Activated naive CD4-positive, alpha-beta T cell treated with anti-CD3 and anti-CD28 coated beads, Interleukin-2, amount 50 U/mL, for 72 hours (primary cell): ENCODE results near the gene MAGI2. TPM values are rescaled to one million over a fixed set of nuclear protein-coding genes. Genes with fewer than 3 reads are reported as not detected.

Source experiments
- ATAC-seq, 2 donors: fragments of 150-1000 bp; cut with Tn5 transposase; 2 replicates each; pipeline ENCODE4 v1.10.0; 2021; ENCODE audit warnings: mild to moderate bottlenecking in 2 of 2, moderate library complexity in 2 of 2
- DNase-seq, 2 donors: peaks; one replicate each; pipeline ENCODE4 v3.0.0; 2021 to 2022; ENCODE audit warnings: low spot score in 2 of 2
- H3K27ac Mint-ChIP-seq, 2 donors: one replicate each; pipeline ENCODE4 v1.8.0; 2022; ENCODE audit warnings: mild to moderate bottlenecking in 2 of 2, mixed read lengths in 2 of 2
- H3K36me3 Mint-ChIP-seq, 2 donors: one replicate each; pipeline ENCODE4 v1.8.0; 2022; ENCODE audit warnings: mixed read lengths in 2 of 2
- H3K9me3 Mint-ChIP-seq, 2 donors: one replicate each; pipeline ENCODE4 v1.8.0; 2022; ENCODE audit warnings: mixed read lengths in 2 of 2
- total RNA-seq, 2 donors: library from RNA; stranded (reverse); gene quantifications; one replicate each; pipeline ENCODE4 v1.2.3, GENCODE V29; 2022

Gene MAGI2
- total RNA-seq, 2 donors from 2014 or later, result 0.16 TPM; not detected in 1

GRCh38 chr7:79410345-79410744 lies 43.1 kb downstream of the MAGI2 start:
- ATAC-seq (no peak), DNase-seq (no peak)
- Mint-ChIP-seq H3K9me3 (peaks cover 0 to 5% of the 10 kb centered on the region in 2 donors), H3K36me3 (no peaks in the 10 kb centered on the region), H3K27ac (no peak overlapping the region)

GRCh38 chr7:79407351-79407750 lies 46.1 kb downstream of the MAGI2 start:
- DNase-seq (no peak), ATAC-seq (no peak)
- no peaks in the 10 kb centered on the region for H3K36me3 Mint-ChIP-seq
- H3K27ac Mint-ChIP-seq, result no peak overlapping the region
- no peaks in the 10 kb centered on the region for H3K9me3 Mint-ChIP-seq

DNA sequence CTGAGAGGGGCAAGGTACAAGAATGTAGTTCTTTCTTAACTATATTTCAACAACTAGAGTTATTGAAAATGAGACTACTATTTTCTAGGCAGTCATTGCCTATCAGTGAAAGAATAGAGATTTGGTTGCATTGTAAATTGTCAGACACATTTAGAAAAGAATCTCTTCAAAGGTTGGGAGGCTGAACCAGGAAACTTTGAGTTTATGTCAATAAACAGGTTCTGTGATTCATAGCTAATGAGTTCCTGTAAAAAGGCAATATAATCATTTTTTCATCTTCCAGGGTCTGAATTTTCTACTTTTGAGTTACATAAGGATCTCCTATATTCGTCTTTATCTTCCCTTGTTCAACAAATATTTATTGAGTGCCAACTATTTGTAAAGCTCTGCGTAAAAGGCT lies 47.1 kb downstream of the MAGI2 start:
- H3K9me3 Mint-ChIP-seq, result no peaks in the 10 kb centered on the region
- DNase-seq (no peak), ATAC-seq (no peak)
- no peak overlapping the region for H3K27ac Mint-ChIP-seq
- H3K36me3 Mint-ChIP-seq, result no peaks in the 10 kb centered on the region

DNA sequence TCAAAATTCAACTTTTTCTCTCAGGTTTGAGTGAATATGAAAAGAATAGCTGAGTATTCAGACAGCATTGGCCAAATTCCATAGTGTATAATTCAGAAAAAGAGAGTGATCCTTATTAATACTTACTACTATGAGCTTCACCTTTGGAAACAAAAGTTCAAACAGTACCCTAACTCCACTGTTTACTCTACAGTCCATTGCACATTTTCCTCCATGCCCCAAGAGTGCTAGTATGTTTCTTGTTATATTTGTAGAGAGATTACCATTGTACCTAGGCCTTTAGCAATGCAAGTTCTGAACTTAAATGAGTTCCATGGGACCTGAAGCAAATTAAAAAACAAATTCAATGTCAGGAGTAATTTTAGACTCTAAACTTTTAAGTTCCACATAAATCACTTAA lies 48.1 kb downstream of the MAGI2 start:
- H3K36me3 Mint-ChIP-seq, result no peaks in the 10 kb centered on the region
- H3K27ac Mint-ChIP-seq, result no peak overlapping the region

GRCh38 chr7:79403879-79404278 lies 49.6 kb downstream of the MAGI2 start:
- no peaks in the 10 kb centered on the region for H3K9me3 Mint-ChIP-seq
- no peaks in the 10 kb centered on the region for H3K36me3 Mint-ChIP-seq
- no peak for DNase-seq
- no peak for ATAC-seq
- no peak overlapping the region for H3K27ac Mint-ChIP-seq

More for the DNA sequence above, 48.1 kb downstream of the MAGI2 start:
- no peaks in the 10 kb centered on the region for H3K9me3 Mint-ChIP-seq
- DNase-seq (no peak), ATAC-seq (no peak)

DNA sequence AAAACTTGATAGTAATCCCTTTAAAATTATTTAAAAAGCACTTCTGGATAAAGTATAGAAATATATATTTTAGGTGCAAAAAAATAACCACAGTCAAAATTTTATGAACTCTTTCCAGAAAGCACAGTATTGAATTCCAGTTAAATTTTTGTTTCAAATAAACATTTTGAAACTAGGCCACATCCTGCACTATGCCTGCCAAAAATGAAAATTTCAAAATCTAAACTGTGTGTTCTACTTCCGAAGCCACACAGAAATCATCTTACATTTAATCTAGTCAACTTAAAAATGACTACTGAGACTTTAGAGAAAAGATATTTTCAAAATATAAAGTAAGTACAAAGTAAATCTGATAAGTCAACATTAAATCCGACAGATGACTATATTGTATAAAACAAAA lies 50.0 kb downstream of the MAGI2 start:
- H3K9me3 Mint-ChIP-seq, result no peaks in the 10 kb centered on the region

DNA sequence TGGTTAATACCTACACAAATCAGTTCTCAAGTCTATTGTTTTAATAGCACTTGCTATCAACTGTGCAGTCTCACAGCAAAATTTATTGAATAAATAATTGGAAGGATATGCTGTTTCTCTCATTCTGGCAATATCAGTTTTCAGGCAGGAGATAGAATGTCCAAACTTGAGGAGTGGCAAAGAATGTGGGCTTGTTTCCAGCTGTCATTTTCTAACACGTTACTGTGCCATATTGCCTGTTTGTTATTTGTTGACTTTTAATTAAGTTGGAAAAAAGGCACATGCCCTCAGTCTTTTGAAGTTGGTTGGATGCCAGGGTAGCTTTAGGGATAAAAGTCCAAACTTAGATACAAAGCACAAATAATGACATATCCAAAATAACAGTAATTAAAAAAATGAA lies 52.2 kb downstream of the MAGI2 start:
- no peak for ATAC-seq
- Mint-ChIP-seq H3K36me3 (no peaks in the 10 kb centered on the region), H3K9me3 (no peaks in the 10 kb centered on the region)

More for the DNA sequence above, 50.0 kb downstream of the MAGI2 start:
- no peaks in the 10 kb centered on the region for H3K36me3 Mint-ChIP-seq
- no peak overlapping the region for H3K27ac Mint-ChIP-seq
- ATAC-seq (no peak), DNase-seq (no peak)

DNA sequence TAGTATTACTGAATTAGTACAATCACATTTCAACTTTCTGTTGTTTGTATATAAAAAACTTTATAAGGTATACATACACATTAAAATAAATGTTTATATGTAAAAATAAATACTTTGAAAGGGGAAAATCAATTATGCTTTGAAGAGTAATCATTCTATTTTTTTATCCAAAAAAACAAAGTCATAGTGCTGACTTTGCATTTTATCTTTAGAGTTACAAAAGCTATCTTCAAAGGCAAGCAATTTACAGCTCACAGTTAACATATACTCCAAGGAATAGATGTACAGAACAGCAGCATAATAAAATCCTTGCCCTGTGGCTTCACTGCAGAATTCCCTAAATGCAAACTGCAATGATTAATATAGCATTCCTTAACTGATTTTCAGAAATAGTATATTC lies 53.2 kb downstream of the MAGI2 start:
- H3K36me3 Mint-ChIP-seq, result no peaks in the 10 kb centered on the region
- ATAC-seq (no peak), DNase-seq (no peak)
- no peaks in the 10 kb centered on the region for H3K9me3 Mint-ChIP-seq
- H3K27ac Mint-ChIP-seq, result no peak overlapping the region

More for the DNA sequence above, 52.2 kb downstream of the MAGI2 start:
- H3K27ac Mint-ChIP-seq, result no peak overlapping the region
- no peak for DNase-seq

DNA sequence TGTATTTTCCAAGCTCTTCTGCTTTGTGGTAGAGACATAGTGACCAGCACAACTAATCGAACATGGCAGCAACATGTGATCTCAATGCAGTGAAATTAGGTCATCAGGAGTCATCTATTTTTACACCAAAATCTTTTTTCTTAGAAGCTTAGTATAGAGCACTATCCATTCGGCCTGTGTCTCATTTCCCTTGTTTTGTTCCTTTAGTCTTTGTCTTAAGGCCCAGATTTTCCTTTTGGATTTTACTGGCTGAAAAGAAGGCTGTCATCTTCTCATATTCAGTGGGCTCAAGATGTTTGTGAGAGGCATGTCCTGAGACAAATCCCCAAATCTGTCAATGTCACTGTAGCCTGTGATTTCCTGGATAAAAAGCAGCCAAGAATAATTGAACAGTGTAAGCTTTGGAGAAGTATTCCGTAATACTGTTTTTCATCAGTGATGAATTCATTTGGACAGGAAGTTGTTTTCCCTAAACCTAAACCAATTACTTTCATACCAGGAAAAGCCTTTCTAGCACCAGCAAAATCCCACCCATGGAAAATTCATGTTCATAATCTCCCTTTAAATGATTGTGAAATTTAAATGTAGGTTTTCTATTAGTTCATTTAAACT lies 55.2 kb downstream of the MAGI2 start:
- Mint-ChIP-seq H3K27ac (no peak overlapping the region), H3K36me3 (no peaks in the 10 kb centered on the region), H3K9me3 (no peaks in the 10 kb centered on the region)
- DNase-seq (no peak), ATAC-seq (no peak)

- DNase-seq, result no peak
- no peak for ATAC-seq
- Mint-ChIP-seq H3K27ac (no peak overlapping the region), H3K9me3 (peaks cover 2 to 7% of the 10 kb centered on the region in 2 donors), H3K36me3 (peaks cover 0 to 2% of the 10 kb centered on the region in 2 donors)
These were observed 66.6 kb downstream of the MAGI2 start for GRCh38 chr7:79386688-79387422.

DNA sequence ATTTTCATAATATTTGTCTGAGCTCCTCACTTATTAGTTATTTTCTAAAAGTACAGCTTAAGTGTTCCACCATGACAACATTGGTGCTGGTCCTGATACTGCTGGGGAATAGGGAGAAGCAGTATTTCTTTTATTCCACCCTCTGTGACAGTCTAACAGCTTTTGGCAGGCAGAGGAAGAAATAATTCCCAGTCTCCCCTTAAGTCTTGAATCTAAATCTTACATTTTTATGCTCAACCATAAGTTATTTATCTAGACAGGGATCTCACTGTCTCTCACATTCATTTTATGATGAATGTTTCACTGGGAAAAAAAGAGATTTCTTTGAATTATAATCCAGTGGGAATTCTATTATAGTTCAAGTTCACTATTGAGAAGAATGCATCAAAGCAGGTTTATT lies 71.5 kb downstream of the MAGI2 start:
- DNase-seq (no peak), ATAC-seq (no peak)
- Mint-ChIP-seq H3K36me3 (no peaks in the 10 kb centered on the region), H3K27ac (no peak overlapping the region), H3K9me3 (peaks cover 0 to 6% of the 10 kb centered on the region in 2 donors)

GRCh38 chr7:79377097-79377496 lies 76.4 kb downstream of the MAGI2 start:
- peaks cover 0 to 11% of the 10 kb centered on the region in 2 donors for H3K9me3 Mint-ChIP-seq
- no peak for DNase-seq
- H3K27ac Mint-ChIP-seq, result no peak overlapping the region
- ATAC-seq, result no peak
- H3K36me3 Mint-ChIP-seq, result no peaks in the 10 kb centered on the region

DNA sequence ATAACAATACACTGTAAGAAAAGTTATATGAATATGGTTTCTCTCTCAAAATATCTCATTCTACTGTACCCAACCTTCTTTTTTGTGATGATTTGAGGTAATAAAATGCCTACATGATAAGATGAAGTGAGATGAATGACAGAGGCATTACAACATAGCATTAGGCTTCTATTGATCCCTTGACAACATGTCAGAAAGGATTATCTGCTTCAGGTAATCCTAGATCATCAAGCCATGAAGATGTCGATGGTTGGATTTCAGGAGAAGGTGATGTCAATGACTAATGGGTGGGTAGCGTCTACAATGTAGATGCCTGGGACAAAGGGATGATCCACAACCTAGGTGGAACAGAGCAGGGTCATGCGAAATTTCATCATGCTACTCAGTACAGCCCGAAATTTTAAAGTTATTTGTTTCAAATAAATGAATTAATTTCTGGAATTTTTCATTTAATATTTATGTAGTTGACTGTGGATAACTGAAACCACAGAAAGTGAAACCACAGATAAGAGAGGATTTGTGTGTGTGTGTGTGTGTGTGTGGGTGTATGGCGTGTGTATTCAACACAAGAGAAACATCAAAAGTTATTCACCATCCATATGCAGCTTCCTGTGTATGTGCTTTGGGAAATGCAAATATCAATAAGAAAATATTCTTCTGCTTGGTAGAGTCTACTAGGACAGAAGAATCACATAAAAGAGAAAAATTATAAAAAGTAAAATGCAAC lies 77.0 kb downstream of the MAGI2 start:
- peaks cover 0 to 13% of the 10 kb centered on the region in 2 donors for H3K9me3 Mint-ChIP-seq
- ATAC-seq (no peak), DNase-seq (no peak)
- no peak overlapping the region for H3K27ac Mint-ChIP-seq
- no peaks in the 10 kb centered on the region for H3K36me3 Mint-ChIP-seq

- Mint-ChIP-seq H3K36me3 (no peaks in the 10 kb centered on the region), H3K9me3 (peaks cover 0 to 7% of the 10 kb centered on the region in 2 donors), H3K27ac (no peak overlapping the region)
- DNase-seq, result no peak
- no peak for ATAC-seq
These were observed 92.3 kb downstream of the MAGI2 start for GRCh38 chr7:79361214-79361613.

GRCh38 chr7:79359827-79360226 lies 93.6 kb downstream of the MAGI2 start:
- no peak overlapping the region for H3K27ac Mint-ChIP-seq
- peaks cover 0 to 11% of the 10 kb centered on the region in 2 donors for H3K9me3 Mint-ChIP-seq
- DNase-seq (no peak), ATAC-seq (no peak)
- H3K36me3 Mint-ChIP-seq, result peaks cover 0 to 5% of the 10 kb centered on the region in 2 donors

DNA sequence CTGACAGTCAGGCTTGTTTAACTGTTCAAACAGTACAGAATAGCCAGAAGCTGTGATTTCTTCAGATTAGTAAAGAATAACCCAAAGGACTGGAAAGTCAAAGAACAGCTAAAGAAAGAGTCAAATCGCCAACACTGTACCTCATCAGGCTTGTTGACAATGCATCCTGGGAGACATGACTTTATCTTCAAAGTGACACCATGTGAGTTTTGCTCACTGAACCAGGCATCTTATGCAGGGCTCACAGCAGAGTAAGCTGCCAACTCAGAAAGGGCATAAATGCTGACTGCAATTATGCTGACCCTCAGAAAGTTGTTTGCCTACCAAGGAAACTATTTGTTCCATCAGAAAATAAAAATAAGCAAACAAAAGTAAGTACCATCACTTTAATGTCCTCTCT lies 96.4 kb downstream of the MAGI2 start:
- Mint-ChIP-seq H3K36me3 (peaks cover 0 to 5% of the 10 kb centered on the region in 2 donors), H3K9me3 (peaks cover 0 to 9% of the 10 kb centered on the region in 2 donors), H3K27ac (no peak overlapping the region)
- ATAC-seq, result no peak
- no peak for DNase-seq

- DNase-seq, result no peak
- Mint-ChIP-seq H3K9me3 (peaks cover 0 to 5% of the 10 kb centered on the region in 2 donors), H3K27ac (no peak overlapping the region), H3K36me3 (peaks cover 0 to 5% of the 10 kb centered on the region in 2 donors)
- ATAC-seq, result no peak
These were observed 99.6 kb downstream of the MAGI2 start for GRCh38 chr7:79353720-79354468.
